ENCODE measurements around the gene ADA. TPM values are rescaled to one million over a fixed set of nuclear protein-coding genes. Genes with fewer than 3 reads are reported as not detected.

The ADA gene
- total and polyA plus RNA-seq, 2 of the 13 experiments (the other 11 are each of a cell fraction or from before 2014, with no cell fraction given), result 2.5 to 11.3 TPM

- TF ChIP-seq SP5 (CRISPR knock-in tag; IDR thresholded peaks at IDR 0.05; ENCODE audit: borderline replicate concordance, low read depth) (no peak), KAT7 (CRISPR knock-in tag; IDR thresholded peaks at IDR 0.05; ENCODE audit: borderline replicate concordance) (no peak), ZNF768 (CRISPR knock-in tag; IDR thresholded peaks at IDR 0.05) (peak; percentile 77), ADNP (CRISPR knock-in tag; IDR thresholded peaks at IDR 0.05) (no peak), TERF1 (CRISPR knock-in tag; IDR thresholded peaks at IDR 0.05) (no peak), IKZF4 (CRISPR knock-in tag; IDR thresholded peaks at IDR 0.05; ENCODE audit: borderline replicate concordance, low read depth, not compliant biosample characterization) (no peak), NFE2L2 (IDR thresholded peaks at IDR 0.05; ENCODE audit: low read length) (no peak), MYC (CRISPR knock-in tag; IDR thresholded peaks at IDR 0.05; ENCODE audit: borderline replicate concordance) (no peak), SMARCE1 (IDR thresholded peaks at IDR 0.05; ENCODE audit: borderline replicate concordance) (no peak), ZNF589 (CRISPR knock-in tag; conservative IDR thresholded peaks at IDR 0.05) (no peak), PITX1 (CRISPR knock-in tag; IDR thresholded peaks at IDR 0.05) (no peak), PCBP1 (IDR thresholded peaks at IDR 0.05; ENCODE audit: borderline replicate concordance, low read depth, low read length) (no peak), ZNF12 (CRISPR knock-in tag; IDR thresholded peaks at IDR 0.05) (peak; percentile 100), ETV6 (CRISPR knock-in tag; conservative IDR thresholded peaks at IDR 0.05) (no peak), CSRNP1 (CRISPR knock-in tag; IDR thresholded peaks at IDR 0.05) (no peak), ZNF543 (CRISPR knock-in tag; IDR thresholded peaks at IDR 0.05) (no peak), ZBTB46 (CRISPR knock-in tag; IDR thresholded peaks at IDR 0.05; ENCODE audit: borderline replicate concordance) (no peak), ATF7-NPFF (CRISPR knock-in tag; IDR thresholded peaks at IDR 0.05; ENCODE audit: low read depth) (no peak), ZMYM3 (CRISPR knock-in tag; IDR thresholded peaks at IDR 0.05) (0 out of 2 replicates have a peak, but pooled peaks have one; percentile 21), AGO1 (IDR thresholded peaks at IDR 0.05; ENCODE audit: low read depth, low read length, poor library complexity, severe bottlenecking) (no peak), RFX3 (CRISPR knock-in tag; IDR thresholded peaks at IDR 0.05) (no peak), POGZ (CRISPR knock-in tag; IDR thresholded peaks at IDR 0.05) (no peak), TFAP4 (IDR thresholded peaks at IDR 0.05; ENCODE audit: borderline replicate concordance, low read depth) (peak; percentile 36; the same call in 1 of the 2 replicates), HINFP (CRISPR knock-in tag; IDR thresholded peaks at IDR 0.05; ENCODE audit: low read depth) (no peak)
These were observed 44.8 kb upstream of the ADA start (continued) for GRCh38 chr20:44696315-44696714.

Measured in HepG2 (cell line).